ENCODE data around the gene KMT2B.
"Not testable (repeated sequence)": the region's sequence is repeated elsewhere in the genome, so short reads cannot be mapped to it uniquely, and the experiment has no call there.

Gene KMT2B

DNA sequence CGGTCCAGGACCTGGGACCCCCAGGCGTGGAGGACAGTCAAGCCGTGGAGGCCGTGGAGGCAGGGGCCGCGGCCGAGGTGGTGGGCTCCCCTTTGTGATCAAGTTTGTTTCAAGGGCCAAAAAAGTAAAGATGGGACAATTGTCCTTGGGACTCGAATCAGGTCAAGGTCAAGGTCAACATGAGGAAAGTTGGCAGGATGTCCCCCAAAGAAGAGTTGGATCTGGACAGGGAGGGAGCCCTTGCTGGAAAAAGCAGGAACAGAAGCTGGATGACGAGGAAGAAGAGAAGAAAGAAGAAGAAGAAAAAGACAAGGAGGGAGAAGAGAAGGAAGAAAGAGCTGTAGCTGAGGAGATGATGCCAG lies 2.3 kb downstream of the KMT2B start:
- Histone ChIP-seq H3K9me3 (ENCODE audit: control insufficient read depth, low read length) (no peaks in the 10 kb centered on the region), H3K4me3 (ENCODE audit: extremely low read depth, insufficient read depth, low read length, poor library complexity, severe bottlenecking) (no peak overlapping the region), H3K36me3 (ENCODE audit: control insufficient read depth, insufficient read depth, low read length) (peaks cover 57% of the 10 kb centered on the region), H3K27ac (ENCODE audit: low read depth, low read length, severe bottlenecking) (no peak overlapping the region), H3K4me1 (ENCODE audit: control insufficient read depth, insufficient read depth, low read length, poor library complexity, severe bottlenecking) (peaks cover 5% of the 10 kb centered on the region)
- WGBS, 2 experiments (ENCODE audit: insufficient coverage in 2 of 2) = 94 to 97% methylated on average over 8 to 9 of the region's 9 CpGs

DNA sequence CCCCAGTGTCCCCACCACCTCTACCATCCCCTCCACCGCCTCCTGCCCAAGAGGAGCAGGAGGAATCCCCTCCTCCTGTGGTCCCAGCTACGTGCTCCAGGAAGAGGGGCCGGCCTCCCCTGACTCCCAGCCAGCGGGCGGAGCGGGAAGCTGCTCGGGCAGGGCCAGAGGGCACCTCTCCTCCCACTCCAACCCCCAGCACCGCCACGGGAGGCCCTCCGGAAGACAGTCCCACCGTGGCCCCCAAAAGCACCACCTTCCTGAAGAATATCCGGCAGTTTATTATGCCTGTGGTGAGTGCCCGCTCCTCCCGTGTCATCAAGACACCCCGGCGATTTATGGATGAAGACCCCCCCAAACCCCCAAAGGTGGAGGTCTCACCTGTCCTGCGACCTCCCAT lies 2.8 kb downstream of the KMT2B start:
- Histone ChIP-seq H3K9me3 (ENCODE audit: control insufficient read depth, low read length) (no peaks in the 10 kb centered on the region), H3K4me1 (ENCODE audit: control insufficient read depth, insufficient read depth, low read length, poor library complexity, severe bottlenecking) (peaks cover 3% of the 10 kb centered on the region), H3K4me3 (ENCODE audit: extremely low read depth, insufficient read depth, low read length, poor library complexity, severe bottlenecking) (no peak overlapping the region), H3K36me3 (ENCODE audit: control insufficient read depth, insufficient read depth, low read length) (peaks cover 62% of the 10 kb centered on the region), H3K27ac (ENCODE audit: low read depth, low read length, severe bottlenecking) (no peak overlapping the region)
- 92 to 95% methylated on average over 7 to 17 of the region's 17 CpGs for WGBS, 2 experiments (ENCODE audit: insufficient coverage in 2 of 2)

DNA sequence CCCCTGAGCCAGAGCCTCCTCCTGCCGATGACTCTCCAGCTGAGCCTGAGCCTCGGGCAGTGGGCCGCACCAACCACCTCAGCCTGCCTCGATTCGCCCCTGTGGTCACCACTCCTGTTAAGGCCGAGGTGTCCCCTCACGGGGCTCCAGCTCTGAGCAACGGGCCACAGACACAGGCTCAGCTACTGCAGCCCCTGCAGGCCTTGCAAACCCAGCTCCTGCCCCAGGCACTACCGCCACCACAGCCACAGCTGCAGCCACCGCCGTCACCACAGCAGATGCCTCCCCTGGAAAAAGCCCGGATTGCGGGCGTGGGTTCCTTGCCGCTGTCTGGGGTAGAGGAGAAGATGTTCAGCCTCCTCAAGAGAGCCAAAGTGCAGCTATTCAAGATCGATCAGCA lies 3.6 kb downstream of the KMT2B start:
- Histone ChIP-seq H3K36me3 (ENCODE audit: control insufficient read depth, insufficient read depth, low read length) (peaks cover 69% of the 10 kb centered on the region), H3K9me3 (ENCODE audit: control insufficient read depth, low read length) (no peaks in the 10 kb centered on the region), H3K4me1 (ENCODE audit: control insufficient read depth, insufficient read depth, low read length, poor library complexity, severe bottlenecking) (no peaks in the 10 kb centered on the region), H3K27ac (ENCODE audit: low read depth, low read length, severe bottlenecking) (no peak overlapping the region), H3K4me3 (ENCODE audit: extremely low read depth, insufficient read depth, low read length, poor library complexity, severe bottlenecking) (no peak overlapping the region)
- 92 to 95% methylated on average over 16 of the region's 16 CpGs for WGBS, 2 experiments (ENCODE audit: insufficient coverage in 2 of 2)

DNA sequence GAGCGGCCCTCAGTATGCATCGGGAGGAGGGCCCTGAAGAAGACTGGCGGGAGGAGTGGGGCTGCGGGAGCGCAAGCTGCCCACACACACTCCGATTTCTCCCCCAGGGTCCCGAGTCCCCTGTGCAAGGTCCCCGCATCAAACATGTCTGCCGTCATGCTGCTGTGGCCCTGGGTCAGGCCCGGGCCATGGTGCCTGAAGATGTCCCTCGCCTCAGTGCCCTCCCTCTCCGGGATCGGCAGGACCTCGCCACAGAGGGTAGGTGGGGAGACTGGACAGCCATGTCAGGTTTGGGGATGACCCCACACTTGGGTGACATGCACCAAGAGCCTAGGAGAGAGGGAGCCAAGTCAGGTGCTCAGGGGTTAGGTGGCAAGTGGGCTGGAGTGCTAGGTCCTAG lies 4.7 kb downstream of the KMT2B start:
- 96 to 98% methylated on average over 11 to 14 of the region's 14 CpGs for WGBS, 2 experiments (ENCODE audit: insufficient coverage in 2 of 2)
- peaks cover 80% of the 10 kb centered on the region for H3K36me3 ChIP-seq (ENCODE audit: control insufficient read depth, insufficient read depth, low read length)

DNA sequence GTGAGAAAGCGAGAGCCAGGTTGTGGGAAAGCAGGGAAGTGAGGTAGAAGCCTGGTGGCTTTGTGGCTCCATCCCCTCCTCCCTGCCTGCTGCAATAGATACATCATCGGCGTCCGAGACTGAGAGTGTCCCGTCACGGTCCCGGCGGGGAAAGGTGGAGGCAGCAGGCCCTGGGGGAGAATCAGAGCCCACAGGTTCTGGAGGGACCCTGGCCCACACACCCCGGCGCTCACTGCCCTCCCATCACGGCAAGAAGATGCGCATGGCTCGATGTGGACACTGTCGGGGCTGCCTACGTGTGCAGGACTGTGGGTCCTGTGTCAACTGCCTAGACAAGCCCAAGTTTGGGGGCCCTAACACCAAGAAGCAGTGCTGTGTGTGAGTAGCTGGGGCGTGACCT lies 5.1 kb downstream of the KMT2B start:
- WGBS, 2 experiments (ENCODE audit: insufficient coverage in 2 of 2) = 95 to 96% methylated on average over 8 to 13 of the region's 16 CpGs
- Histone ChIP-seq H3K27ac (ENCODE audit: low read depth, low read length, severe bottlenecking) (no peak overlapping the region), H3K4me3 (ENCODE audit: extremely low read depth, insufficient read depth, low read length, poor library complexity, severe bottlenecking) (no peak overlapping the region), H3K36me3 (ENCODE audit: control insufficient read depth, insufficient read depth, low read length) (peaks cover 85% of the 10 kb centered on the region), H3K4me1 (ENCODE audit: control insufficient read depth, insufficient read depth, low read length, poor library complexity, severe bottlenecking) (no peaks in the 10 kb centered on the region), H3K9me3 (ENCODE audit: control insufficient read depth, low read length) (no peaks in the 10 kb centered on the region)

More for the DNA sequence above, 4.7 kb downstream of the KMT2B start:
- no peak overlapping the region for H3K27ac ChIP-seq (ENCODE audit: low read depth, low read length, severe bottlenecking)
- H3K4me1 ChIP-seq (ENCODE audit: control insufficient read depth, insufficient read depth, low read length, poor library complexity, severe bottlenecking) = no peaks in the 10 kb centered on the region
- H3K4me3 ChIP-seq (ENCODE audit: extremely low read depth, insufficient read depth, low read length, poor library complexity, severe bottlenecking) = no peak overlapping the region
- H3K9me3 ChIP-seq (ENCODE audit: control insufficient read depth, low read length) = no peaks in the 10 kb centered on the region

DNA sequence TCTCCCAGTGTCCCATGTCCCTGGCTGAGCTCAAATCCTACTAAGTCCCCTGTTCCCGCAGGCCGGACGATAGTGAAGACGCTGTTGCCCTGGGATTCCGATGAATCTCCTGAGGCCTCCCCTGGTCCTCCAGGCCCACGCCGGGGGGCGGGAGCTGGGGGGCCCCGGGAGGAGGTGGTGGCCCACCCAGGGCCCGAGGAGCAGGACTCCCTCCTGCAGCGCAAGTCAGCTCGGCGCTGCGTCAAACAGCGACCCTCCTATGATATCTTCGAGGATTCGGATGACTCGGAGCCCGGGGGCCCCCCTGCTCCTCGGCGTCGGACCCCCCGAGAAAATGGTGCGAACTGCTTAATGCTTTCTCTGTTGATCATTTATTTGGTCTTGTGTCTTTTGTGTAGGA lies 5.9 kb downstream of the KMT2B start:
- 96 to 97% methylated on average over 12 to 24 of the region's 24 CpGs for WGBS, 2 experiments (ENCODE audit: insufficient coverage in 2 of 2)
- Histone ChIP-seq H3K27ac (ENCODE audit: low read depth, low read length, severe bottlenecking) (no peak overlapping the region), H3K4me1 (ENCODE audit: control insufficient read depth, insufficient read depth, low read length, poor library complexity, severe bottlenecking) (no peaks in the 10 kb centered on the region), H3K9me3 (ENCODE audit: control insufficient read depth, low read length) (no peaks in the 10 kb centered on the region), H3K4me3 (ENCODE audit: extremely low read depth, insufficient read depth, low read length, poor library complexity, severe bottlenecking) (no peak overlapping the region), H3K36me3 (ENCODE audit: control insufficient read depth, insufficient read depth, low read length) (peaks cover 92% of the 10 kb centered on the region)

DNA sequence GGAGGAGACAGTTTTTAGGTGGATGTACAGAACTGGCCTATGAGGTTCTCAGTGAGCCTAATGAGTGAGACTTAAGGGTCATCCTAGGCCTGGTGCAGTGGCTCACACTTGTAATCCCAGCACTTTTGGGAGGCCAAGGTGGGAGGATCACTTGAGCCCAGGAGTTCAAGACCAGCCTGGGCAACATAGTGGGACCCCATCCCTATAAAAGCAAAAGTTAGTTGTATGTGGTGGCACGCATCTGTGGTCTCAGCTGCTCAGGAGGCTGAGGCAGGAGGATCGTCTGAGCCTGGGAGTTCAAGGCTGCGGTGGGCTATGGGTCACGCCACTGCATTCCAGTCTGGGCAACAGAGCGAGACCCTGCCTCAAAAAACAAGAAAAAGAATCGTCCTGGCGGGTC lies 6.3 kb downstream of the KMT2B start:
- not testable (repeated sequence) for H3K9me3 ChIP-seq (ENCODE audit: control insufficient read depth, low read length); H3K4me1 ChIP-seq (ENCODE audit: control insufficient read depth, insufficient read depth, low read length, poor library complexity, severe bottlenecking); H3K27ac ChIP-seq (ENCODE audit: low read depth, low read length, severe bottlenecking); H3K4me3 ChIP-seq (ENCODE audit: extremely low read depth, insufficient read depth, low read length, poor library complexity, severe bottlenecking)
- peaks cover 96% of the 10 kb centered on the region for H3K36me3 ChIP-seq (ENCODE audit: control insufficient read depth, insufficient read depth, low read length)
- 79 to 92% methylated on average over 5 to 7 of the region's 7 CpGs for WGBS, 2 experiments (ENCODE audit: insufficient coverage in 2 of 2)

DNA sequence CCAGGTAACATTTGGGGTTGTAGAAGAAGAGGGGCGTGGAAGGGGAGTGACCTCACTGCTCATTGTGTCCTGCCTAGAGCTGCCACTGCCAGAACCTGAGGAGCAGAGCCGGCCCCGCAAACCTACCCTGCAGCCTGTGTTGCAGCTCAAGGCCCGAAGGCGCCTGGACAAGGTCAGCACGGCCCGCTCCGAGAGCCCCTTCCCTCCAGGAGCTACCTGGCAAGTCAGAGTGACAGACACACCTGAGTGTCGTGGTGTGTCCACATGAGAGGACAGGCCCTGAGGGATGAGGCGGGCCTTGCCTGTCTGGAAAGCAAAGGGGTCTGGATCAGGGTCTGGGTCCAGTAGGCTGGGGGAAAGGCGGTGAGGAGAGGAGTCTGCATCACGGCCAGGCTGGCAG lies 6.8 kb downstream of the KMT2B start:
- WGBS, 2 experiments (ENCODE audit: insufficient coverage in 2 of 2) = 97 to 99% methylated on average over 11 to 12 of the region's 12 CpGs
- Histone ChIP-seq H3K27ac (ENCODE audit: low read depth, low read length, severe bottlenecking) (no peak overlapping the region), H3K4me1 (ENCODE audit: control insufficient read depth, insufficient read depth, low read length, poor library complexity, severe bottlenecking) (no peaks in the 10 kb centered on the region), H3K9me3 (ENCODE audit: control insufficient read depth, low read length) (no peaks in the 10 kb centered on the region), H3K36me3 (ENCODE audit: control insufficient read depth, insufficient read depth, low read length) (peaks cover 96% of the 10 kb centered on the region), H3K4me3 (ENCODE audit: extremely low read depth, insufficient read depth, low read length, poor library complexity, severe bottlenecking) (no peak overlapping the region)

DNA sequence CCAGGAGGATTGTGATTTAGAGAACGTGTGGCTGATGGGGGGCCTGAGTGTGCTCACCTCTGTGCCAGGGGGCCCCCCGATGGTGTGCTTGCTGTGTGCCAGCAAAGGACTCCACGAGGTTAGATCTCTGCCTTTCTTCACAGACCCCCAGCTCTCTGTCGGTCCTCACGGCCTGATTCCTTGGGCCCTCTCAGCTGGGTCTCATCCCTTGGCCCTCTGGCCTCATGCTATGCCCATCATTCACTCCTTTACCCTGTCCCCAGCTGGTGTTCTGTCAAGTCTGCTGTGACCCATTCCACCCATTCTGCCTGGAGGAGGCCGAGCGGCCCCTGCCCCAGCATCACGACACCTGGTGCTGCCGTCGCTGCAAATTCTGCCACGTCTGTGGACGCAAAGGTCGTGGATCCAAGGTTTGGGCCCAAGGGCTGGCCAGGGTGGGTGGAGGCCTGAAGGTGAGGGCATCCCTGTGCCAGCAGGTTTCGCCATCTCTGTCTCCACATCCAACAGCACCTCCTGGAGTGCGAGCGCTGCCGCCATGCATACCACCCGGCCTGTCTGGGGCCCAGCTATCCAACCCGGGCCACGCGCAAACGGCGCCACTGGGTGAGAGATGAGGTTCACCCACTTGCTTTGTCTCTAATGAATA lies 7.5 kb downstream of the KMT2B start:
- no peak overlapping the region for H3K27ac ChIP-seq (ENCODE audit: low read depth, low read length, severe bottlenecking)
- no peak overlapping the region for H3K4me3 ChIP-seq (ENCODE audit: extremely low read depth, insufficient read depth, low read length, poor library complexity, severe bottlenecking)
- H3K9me3 ChIP-seq (ENCODE audit: control insufficient read depth, low read length) = no peaks in the 10 kb centered on the region
- 96 to 97% methylated on average over 9 to 13 of the region's 23 CpGs for WGBS, 2 experiments (ENCODE audit: insufficient coverage in 2 of 2)
- H3K4me1 ChIP-seq (ENCODE audit: control insufficient read depth, insufficient read depth, low read length, poor library complexity, severe bottlenecking) = no peaks in the 10 kb centered on the region
- peaks cover 96% of the 10 kb centered on the region for H3K36me3 ChIP-seq (ENCODE audit: control insufficient read depth, insufficient read depth, low read length)

DNA sequence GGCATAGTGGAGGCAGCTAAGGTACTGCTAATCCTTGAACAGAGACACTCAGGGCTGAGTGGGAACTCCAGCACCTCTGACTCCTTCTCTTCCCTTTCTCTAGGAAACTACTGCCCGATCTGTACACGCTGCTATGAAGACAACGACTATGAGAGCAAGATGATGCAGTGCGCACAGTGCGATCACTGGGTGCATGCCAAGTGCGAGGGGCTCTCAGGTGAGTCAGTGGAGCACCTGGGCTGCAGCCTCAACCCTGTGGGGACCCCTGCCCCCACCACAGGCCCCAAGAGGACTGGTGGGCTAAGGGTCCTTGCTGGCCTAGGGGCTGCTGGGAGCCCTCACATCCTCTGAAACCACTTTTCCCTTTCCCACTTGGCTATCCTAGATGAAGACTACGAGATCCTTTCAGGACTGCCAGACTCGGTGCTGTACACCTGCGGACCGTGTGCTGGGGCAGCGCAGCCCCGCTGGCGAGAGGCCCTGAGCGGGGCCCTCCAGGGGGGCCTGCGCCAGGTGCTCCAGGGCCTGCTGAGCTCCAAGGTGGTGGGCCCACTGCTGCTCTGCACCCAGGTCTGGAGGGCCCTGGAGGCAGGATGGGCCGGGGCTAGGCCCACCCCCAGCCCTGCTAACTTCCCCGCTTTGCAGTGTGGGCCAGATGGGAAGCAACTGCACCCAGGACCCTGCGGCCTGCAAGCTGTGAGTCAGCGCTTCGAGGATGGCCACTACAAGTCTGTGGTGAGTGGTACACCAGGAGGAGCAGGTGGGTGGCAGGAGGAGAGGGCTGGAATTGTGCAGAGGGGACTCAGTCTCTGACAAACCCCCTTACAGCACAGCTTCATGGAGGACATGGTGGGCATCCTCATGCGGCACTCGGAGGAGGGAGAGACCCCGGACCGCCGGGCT lies 9.5 kb downstream of the KMT2B start:
- no peak overlapping the region for H3K4me3 ChIP-seq (ENCODE audit: extremely low read depth, insufficient read depth, low read length, poor library complexity, severe bottlenecking)
- H3K9me3 ChIP-seq (ENCODE audit: control insufficient read depth, low read length) = no peaks in the 10 kb centered on the region
- H3K36me3 ChIP-seq (ENCODE audit: control insufficient read depth, insufficient read depth, low read length) = peaks cover 99% of the 10 kb centered on the region
- no peak overlapping the region for H3K27ac ChIP-seq (ENCODE audit: low read depth, low read length, severe bottlenecking)
- 96 to 98% methylated on average over 20 to 23 of the region's 25 CpGs for WGBS, 2 experiments (ENCODE audit: insufficient coverage in 2 of 2)
- peaks cover 3% of the 10 kb centered on the region for H3K4me1 ChIP-seq (ENCODE audit: control insufficient read depth, insufficient read depth, low read length, poor library complexity, severe bottlenecking)
